Measurements from ENCODE around the gene ZNF821. TPM values are rescaled to one million over a fixed set of nuclear protein-coding genes. Genes with fewer than 3 reads are reported as not detected.

ZNF821 gene
- polyA plus RNA-seq, 1 experiment, result 6.3 TPM

- DNase-seq (ENCODE audit: low read depth, low spot score), result no peak
Measured at GRCh38 chr16:71865173-71865863, 18.7 kb downstream of the ZNF821 start.

GRCh38 chr16:71863995-71864394 lies 20.0 kb downstream of the ZNF821 start:
- no peak overlapping the region for H3K4me3 ChIP-seq (ENCODE audit: low read depth, low read length)
- CTCF ChIA-PET, result interaction anchor here (0.9 to 1.0 kb wide), 2 partner anchors 17 to 18 kb away, joined by 3 read pairs; no protein-coding TSS in a partner anchor
- H3K27me3 ChIP-seq (ENCODE audit: control insufficient read depth, insufficient read depth, low read length), result no peaks in the 10 kb centered on the region
- H3K27ac ChIP-seq (ENCODE audit: low read depth, low read length), result no peak overlapping the region
- POLR2A ChIA-PET, result no interaction called here
- no peak for DNase-seq (ENCODE audit: low read depth, low spot score)
- no peaks in the 10 kb centered on the region for H3K9me3 ChIP-seq (ENCODE audit: control insufficient read depth, insufficient read depth, low read length)
- TF ChIP-seq CTCF (IDR thresholded peaks at IDR 0.05; ENCODE audit: low read depth, low read length), result no peak

More at GRCh38 chr16:71865173-71865863, 18.7 kb downstream of the ZNF821 start:
- no peak for TF ChIP-seq CTCF (IDR thresholded peaks at IDR 0.05; ENCODE audit: low read depth, low read length)
- Histone ChIP-seq H3K4me3 (ENCODE audit: low read depth, low read length) (no peak overlapping the region), H3K27ac (ENCODE audit: low read depth, low read length) (no peak overlapping the region), H3K27me3 (ENCODE audit: control insufficient read depth, insufficient read depth, low read length) (no peaks in the 10 kb centered on the region), H3K9me3 (ENCODE audit: control insufficient read depth, insufficient read depth, low read length) (no peaks in the 10 kb centered on the region)
- ChIA-PET CTCF (interaction anchor here (1.9 kb wide), 1 partner anchor 17 kb away, joined by 17 read pairs; no protein-coding TSS in a partner anchor), POLR2A (no interaction called here)

GRCh38 chr16:71859762-71860521 lies 24.0 kb downstream of the ZNF821 start:
- Histone ChIP-seq H3K27me3 (ENCODE audit: control insufficient read depth, insufficient read depth, low read length) (no peaks in the 10 kb centered on the region), H3K9me3 (ENCODE audit: control insufficient read depth, insufficient read depth, low read length) (no peaks in the 10 kb centered on the region), H3K27ac (ENCODE audit: low read depth, low read length) (no peak overlapping the region), H3K4me3 (ENCODE audit: low read depth, low read length) (no peak overlapping the region)
- ChIA-PET POLR2A (no interaction called here), CTCF (interaction anchor here (2.8 to 3.8 kb wide), 2 partner anchors 22 to 101 kb away, joined by 12 to 24 read pairs; no protein-coding TSS in a partner anchor)
- TF ChIP-seq CTCF (IDR thresholded peaks at IDR 0.05; ENCODE audit: low read depth, low read length), result no peak
- no peak for DNase-seq (ENCODE audit: low read depth, low spot score)

- TF ChIP-seq CTCF (IDR thresholded peaks at IDR 0.05; ENCODE audit: low read depth, low read length), result no peak
- Histone ChIP-seq H3K9me3 (ENCODE audit: control insufficient read depth, insufficient read depth, low read length) (no peaks in the 10 kb centered on the region), H3K27ac (ENCODE audit: low read depth, low read length) (no peak overlapping the region), H3K4me3 (ENCODE audit: low read depth, low read length) (no peak overlapping the region), H3K27me3 (ENCODE audit: control insufficient read depth, insufficient read depth, low read length) (no peaks in the 10 kb centered on the region)
- DNase-seq (ENCODE audit: low read depth, low spot score), result no peak
- ChIA-PET CTCF (interaction anchor here (4.5 kb wide), 1 partner anchor 27 kb away, joined by 15 read pairs; the partner anchor contains the start of gene ZNF821), POLR2A (no interaction called here)
Measured at GRCh38 chr16:71855937-71856662, 27.9 kb downstream of the ZNF821 start.

Data from AG04450 (cell line).